GM18951 (cell line): ENCODE data around the gene APLP2.

Source experiments
- POLR2A ChIP-seq: IDR thresholded peaks from 4 replicates; pipeline ENCODE4 v1.6.1; 2011; ENCODE audit warnings: mild to moderate bottlenecking; ENCODE audit not compliant: insufficient read length, insufficient read depth; ENCODE audit errors: extremely low read depth
- in situ Hi-C: fragments of 300-500 bp; cut with MboI; formaldehyde crosslinking; loops from one replicate; pipeline ENCODE4 v1.12.0; 2022; ENCODE audit warnings: low sequenced_read_pairs, mixed read lengths, inconsistent platforms; ENCODE audit not compliant: unreplicated experiment

Gene APLP2

DNA sequence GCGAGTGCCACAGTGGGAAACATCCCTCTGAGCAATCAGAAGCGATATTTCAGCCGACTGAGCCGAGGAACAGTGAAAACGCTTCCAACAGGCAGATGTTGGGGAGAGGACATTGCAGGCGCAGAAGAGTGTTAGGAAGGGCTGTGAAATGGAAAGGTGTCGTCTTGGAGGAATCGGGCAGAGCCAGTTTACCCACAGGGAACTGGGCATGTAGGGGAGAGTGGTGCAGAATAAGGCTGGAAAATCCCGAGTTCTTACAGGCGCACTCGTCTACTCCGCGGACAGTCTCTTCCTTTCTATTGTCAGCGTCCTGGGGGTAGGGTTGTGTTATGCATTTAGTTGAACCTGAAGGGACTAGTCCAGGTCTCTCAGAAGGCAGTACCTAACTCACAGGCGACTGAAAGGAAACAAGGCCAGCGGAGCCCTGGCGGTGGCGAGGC lies 1.1 kb upstream of the APLP2 start:
- no peak for TF ChIP-seq POLR2A
- in situ Hi-C loops, result no loop called here

DNA sequence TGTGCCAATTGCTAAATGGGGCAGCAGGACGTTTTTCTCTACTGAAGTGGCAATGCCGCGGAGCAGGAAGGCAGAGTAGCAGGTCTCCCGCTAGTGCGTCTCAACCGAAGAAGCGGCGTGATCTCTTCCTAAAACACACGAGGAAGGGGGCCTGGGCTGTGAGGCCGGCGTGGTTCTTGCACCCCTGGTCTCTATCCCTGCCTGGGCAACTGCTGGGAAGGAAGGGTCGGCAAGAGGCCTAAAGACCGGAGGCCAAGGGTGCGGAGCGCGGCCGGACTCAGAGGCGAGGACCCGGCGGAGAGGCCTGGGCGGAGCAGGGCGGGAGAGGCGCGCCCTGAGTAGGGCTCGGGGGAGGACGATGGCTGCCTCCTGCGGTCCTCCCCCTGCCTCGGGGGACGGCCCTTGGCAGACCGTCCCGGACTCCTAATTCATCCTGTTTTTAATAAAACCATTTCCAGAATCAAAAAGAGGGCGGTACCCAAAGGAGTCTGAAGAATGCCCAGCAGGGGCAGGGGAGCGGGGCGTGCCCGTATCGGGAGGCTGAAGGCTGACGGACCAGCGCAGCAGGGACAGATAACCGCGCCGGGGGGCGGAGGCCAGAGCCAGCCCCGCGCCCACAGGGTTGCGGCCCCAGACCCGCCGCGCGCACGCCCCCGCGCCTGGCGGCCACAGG lies 572 bp upstream of the APLP2 start:
- TF ChIP-seq POLR2A, result no peak
- in situ Hi-C loops, result no loop called here

DNA sequence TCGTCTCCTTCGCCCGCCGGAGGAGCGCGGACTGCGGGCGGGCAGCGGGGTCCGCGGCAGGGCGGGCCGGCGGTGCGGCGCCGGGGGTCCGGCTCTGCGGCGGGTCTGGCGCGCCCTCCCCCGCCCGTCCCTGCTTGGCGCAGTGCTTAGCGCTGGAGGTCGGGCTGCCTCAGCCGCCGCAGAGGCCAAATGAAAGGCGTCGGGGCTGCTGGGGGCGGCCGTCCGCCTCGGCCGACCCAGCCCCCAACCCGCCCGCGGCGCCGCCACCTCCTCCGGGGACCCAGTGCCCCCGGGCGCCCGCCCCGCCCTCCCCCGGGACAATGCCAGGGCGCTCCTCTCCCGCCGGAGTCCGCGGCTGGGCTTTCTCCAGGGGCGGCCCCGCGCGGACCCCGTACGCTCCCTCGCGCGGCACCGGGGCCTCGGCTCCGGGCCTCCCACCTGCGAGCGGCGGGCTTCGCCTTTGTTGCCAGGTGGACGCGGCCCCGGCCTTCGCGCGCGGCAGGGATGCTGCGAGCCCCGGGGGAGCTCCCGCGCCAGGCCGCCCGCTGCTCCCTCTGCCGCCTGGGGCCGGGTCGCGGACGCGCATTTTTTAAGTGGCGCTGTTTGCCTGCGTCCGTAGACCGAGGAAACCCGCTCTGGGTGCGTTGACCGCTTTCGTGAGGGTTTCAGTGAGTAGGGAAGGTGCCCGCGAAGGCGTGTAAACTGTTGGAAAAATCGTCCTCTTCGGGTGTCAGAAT lies 583 bp downstream of the APLP2 start:
- in situ Hi-C loops, result no loop called here
- TF ChIP-seq POLR2A, result no peak

DNA sequence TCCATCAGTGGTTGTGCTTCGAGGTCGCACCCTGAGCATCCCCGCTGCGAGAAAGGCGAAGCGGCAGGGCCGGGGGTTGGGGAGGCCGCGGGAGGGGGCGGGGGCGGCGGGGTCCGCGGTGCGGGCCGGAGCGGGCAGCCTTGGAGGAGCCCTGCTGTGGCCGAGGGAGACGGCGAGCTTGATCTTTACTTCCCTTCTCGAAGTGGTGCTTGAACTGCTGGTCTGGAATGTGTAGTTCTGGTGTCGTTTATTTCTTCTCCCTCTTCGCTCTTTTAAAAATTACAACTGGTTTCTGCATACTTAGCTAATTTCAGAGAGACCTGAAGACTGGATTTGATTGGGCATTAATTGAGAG lies 1.1 kb downstream of the APLP2 start:
- no peak for TF ChIP-seq POLR2A
- in situ Hi-C loops, result no loop called here

DNA sequence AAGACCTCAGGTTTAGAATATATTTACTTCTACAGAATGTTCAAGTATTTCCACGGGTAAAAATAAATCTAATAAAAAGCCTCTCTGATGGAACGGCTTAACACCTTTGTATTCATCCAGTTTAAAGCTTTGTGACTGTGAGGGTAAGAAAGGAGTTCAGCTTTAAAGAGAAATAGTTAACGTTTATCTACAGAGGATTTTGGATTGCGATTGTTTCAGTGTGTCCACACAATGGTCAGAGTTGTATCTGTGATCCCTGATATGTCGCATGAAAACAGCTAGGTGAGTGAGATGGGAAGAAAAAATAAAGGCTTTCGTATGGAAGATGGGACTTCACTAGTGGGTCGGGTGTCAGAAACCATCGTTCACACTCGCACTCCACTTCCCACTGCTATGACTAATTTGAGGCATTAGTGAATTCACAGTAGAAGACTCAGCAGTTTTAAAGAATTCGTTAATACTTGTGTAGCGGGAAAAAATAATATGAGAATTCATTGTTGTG lies 1.6 kb downstream of the APLP2 start:
- no peak for TF ChIP-seq POLR2A

DNA sequence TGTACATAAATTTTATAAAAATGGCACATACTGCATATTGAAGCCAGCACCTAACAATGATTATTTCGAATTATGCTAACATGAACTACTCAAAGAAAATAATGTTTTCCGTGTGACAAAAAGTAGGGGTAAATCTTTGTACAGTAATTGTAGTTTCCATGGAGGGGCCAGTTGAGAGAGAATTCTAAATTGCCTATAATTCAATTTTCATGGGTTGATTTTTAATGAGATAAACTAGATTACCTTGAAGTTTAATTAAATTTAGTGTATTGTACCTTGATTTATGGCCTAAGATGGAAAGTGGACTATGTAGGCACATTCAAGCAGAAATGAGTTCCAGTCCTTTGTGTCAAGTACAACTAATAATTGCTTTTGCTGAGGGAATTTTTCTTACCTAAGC lies 5.0 kb downstream of the APLP2 start:
- in situ Hi-C loops, result no loop called here
- no peak for TF ChIP-seq POLR2A

More for the DNA sequence above, 1.6 kb downstream of the APLP2 start:
- in situ Hi-C loops, result no loop called here

DNA sequence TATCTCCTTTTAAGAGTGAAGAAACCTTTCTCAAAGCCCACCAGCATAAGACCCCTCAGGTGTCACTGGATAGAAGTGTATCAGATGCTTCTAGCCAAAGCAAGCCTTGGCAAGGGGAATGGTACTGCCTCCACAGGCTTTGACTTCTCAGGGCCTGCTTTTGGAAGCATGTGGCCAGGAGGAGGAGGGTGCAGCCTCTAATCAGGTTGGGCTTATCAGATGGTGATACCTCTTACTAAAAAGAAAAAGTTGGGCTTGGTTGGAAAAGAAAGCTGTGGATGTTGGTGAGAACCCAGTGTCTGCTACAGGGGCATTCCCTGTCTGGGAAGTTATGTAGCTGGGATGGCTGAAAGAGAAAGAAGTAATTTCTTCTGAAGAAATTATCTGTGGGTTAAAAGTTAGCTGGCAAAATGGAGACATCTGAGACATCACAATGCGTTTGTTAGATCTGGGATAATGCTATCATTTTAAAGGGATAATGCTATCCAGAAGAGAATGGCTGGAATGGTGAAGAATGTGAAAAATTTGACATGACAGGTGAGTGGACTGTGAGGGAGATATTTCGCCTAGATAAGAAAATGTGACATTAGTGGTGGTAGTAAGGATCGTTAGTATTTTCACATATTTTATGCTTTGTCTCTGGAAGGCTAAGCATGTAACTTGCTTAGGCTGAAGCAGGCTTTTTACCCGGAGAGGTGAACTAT lies 7.2 kb downstream of the APLP2 start:
- in situ Hi-C loops, result no loop called here
- no peak for TF ChIP-seq POLR2A

DNA sequence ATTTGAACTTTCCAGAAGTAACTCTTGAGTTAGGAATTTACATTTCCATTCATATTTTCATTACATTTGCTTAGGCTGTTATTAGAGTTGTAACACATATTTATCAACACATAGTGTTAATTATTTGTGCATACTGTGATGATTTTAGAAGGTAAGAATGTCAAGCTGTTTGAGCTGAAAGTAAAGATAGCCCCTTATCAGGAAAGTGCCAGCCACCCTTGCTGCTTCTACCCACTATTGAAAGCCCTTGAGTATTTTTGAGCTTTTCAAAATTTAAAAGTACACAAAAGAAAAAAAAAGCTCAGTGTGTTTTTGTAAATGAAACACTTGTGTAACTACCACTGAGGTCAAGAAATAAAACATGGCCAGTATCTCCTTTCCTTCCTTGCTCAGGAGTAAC lies 8.0 kb downstream of the APLP2 start:
- in situ Hi-C loops, result no loop called here
- no peak for TF ChIP-seq POLR2A

DNA sequence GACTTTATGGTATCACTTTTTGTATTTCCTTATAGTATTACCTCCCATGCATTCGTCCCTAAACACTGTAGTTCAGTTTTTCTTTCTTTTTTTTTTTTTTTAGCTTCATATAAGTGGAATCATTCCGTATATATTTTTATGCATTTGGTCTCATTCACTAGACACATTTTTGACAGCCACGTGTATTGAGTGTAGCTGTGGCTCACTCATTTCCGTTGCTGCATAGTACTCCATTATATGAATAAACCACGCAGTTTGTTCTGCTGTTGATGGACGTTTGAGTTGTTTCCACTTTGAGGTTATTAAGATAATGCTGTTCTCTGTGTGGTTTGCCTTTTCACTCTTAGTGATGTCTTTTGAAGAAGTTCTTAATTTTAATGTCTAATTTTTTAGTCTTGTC lies 8.4 kb downstream of the APLP2 start:
- in situ Hi-C loops, result no loop called here
- no peak for TF ChIP-seq POLR2A

DNA sequence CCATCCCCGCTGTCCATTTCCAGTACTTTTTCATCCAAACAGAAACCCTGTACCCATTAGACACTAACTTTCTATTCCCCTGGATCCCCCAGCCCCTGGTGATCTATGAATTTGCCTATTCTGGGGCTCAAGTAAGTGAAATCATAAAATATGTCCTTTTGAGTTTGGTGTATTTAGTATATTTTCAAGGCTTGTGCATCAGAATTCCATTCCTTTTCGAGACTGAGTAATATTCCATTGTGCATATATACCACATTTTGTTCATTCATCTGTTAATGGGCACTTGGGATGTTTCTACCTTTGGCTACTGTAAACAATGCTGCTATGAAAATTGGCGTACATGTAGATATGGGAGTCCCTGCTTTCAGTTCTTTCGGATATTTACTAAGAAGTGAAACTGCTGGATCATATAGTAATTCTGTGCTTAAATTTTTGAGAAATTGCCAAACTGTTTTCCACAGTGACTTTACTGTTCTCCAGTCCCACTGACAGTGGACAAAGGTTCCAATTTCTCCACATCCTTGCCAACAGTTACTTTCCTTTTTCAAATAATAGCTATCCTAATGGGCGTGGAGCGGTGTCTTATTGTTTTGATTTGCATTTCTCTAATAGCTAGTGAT lies 16.1 kb downstream of the APLP2 start:
- TF ChIP-seq POLR2A, result no peak
- in situ Hi-C loops, result no loop called here

DNA sequence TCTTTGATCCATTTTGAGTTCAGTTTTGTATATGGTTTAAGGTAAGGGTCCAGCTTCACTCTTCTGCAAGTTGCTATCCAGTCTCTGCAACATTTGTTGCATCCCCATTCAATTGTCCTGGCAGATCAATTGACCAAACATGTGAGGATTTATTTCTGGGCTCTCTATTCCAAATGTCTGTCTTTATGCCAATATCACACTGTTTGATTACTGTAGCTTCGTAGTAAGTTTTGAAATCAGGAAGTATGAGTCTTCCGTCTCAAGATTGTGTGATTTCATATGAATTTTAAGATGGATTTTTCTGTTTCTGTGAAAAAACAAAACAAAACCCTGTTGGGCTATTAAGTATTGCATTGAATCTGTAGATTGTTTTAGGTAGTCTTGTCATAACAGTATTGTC lies 17.0 kb downstream of the APLP2 start:
- in situ Hi-C loops, result no loop called here
- no peak for TF ChIP-seq POLR2A

DNA sequence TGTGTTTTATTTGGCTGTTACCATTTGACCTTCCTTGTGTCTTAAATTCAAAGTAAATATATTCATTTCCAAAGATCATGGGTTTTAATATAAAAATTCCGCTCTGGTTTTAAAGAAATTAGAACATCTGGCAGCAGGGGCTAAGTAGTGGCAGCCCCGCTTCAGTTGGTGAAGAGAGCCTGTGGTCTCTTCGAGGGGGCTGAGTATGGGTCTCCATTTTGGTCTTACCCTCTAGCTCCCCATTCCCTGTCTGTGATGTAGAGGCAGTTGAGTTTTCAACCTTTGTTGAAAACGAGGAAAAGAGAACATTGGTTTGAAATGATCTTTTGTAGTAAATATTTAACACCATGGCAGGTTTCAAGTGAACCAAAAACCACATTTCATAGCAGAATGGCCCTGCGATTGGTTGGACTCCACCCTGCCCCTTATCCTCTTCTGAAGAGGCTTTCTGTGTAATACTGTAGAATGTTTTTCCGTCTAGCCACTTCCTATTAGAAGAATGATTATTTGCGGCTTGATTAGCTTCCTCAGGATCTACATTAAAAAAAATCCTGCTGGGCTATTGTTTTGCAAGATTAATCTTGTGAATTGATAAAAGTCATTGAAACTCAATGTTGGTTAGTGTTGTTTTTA lies 17.7 kb downstream of the APLP2 start:
- no peak for TF ChIP-seq POLR2A
- in situ Hi-C loops, result no loop called here

DNA sequence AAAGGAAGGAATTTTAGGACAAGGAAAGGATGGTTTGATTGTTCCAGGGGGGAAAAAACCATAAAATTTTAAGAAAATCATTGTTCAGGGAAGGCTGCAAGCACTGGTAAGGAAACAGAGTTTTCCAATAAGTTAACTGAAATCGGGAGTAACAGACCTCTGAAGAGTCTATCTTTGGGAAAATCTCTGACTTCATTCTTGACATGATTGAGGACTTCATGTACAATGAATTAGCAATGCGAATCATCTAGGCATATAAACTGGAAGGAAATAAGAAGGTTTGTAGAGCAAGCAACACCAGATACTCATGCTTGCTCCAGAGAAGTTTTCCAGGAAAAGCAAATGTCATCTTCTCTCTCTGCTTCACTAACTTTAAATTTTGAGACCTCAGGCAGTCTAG lies 18.5 kb downstream of the APLP2 start:
- in situ Hi-C loops, result no loop called here
- no peak for TF ChIP-seq POLR2A

DNA sequence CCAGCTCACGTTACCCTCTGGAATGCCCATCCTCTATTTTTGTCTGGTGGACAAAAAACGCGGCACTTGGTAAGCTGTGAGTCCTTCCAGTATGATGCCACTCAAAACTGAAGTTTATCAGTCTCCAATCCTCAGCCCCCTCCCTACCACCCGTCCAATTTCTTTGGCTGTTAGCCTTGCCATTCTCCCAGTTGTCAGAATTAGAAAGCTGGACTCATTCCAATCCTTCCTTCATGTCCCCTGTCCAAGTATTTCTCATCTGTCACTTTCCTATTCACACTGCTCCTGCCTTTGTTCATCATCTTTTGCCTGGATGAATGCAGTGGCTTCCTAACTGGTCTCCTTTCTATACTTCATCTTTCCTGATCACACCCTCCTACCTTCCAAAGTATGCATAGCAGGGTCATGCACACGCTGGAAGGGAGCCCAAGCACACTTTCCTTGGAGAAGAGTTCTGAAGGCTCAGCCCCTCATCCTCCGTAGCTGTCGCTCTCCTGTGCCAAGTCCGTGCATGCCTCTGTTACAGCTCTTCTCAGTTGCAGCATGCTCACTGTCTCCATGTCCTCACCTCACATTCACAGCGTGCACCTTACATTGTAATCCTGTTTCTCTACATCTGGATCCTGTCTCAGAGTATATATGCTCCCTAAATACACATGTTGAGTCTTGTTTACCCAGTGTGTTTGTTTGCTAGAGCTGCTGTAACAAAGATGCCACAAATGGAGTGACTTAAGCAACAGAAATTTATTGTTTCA lies 19.4 kb downstream of the APLP2 start:
- in situ Hi-C loops, result no loop called here
- TF ChIP-seq POLR2A, result no peak
